Esophagus squamous epithelium (tissue), 4 donors: ENCODE data around the gene SPACA5.

Experiments
- CTCF ChIP-seq, 6 experiments: fragments of 450-650 bp in 4 of 6; fragments of 200-600 bp in 2 of 6; sonication (generic) in 2 of 6; IDR thresholded peaks; one replicate each; pipeline ENCODE4 v1.5.1; 2016 to 2019; ENCODE audit warnings: antibody characterized with exemption in 6 of 6, mild to moderate bottlenecking in 4 of 6, moderate library complexity in 4 of 6
- POLR2A ChIP-seq, 4 donors: fragments of 450-650 bp; IDR thresholded peaks; one replicate each; pipeline ENCODE4 v1.6.1; 2017; ENCODE audit warnings: antibody characterized with exemption in 4 of 4, mild to moderate bottlenecking in 4 of 4, moderate library complexity in 3 of 4

DNA sequence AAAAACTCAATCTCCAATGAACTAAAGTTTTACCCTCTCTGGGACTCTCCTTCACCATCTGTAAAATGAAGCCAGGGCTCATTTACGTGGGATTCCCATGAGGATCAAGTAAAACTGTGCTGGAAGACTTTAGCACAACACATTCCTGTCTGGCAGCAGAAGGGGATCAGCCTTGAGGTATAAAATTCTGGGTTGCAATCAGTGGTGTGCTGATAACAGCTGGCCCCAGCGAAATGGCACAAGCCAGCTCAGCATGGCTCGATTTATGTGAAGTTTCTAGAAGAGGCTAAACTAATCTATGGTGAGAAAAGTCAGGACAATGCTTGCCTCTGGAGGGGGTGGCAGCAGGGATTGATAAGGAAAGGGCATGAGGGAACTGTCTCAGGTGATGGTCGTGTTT lies 36.3 kb downstream of the SPACA5 start:
- TF ChIP-seq CTCF (IDR thresholded peaks at IDR 0.05) = no peak
- TF ChIP-seq POLR2A (IDR thresholded peaks at IDR 0.05) = no peak
